H9 (cell line): ENCODE results near the gene TSPO. TPM values are rescaled to one million over a fixed set of nuclear protein-coding genes. Genes with fewer than 3 reads are reported as not detected.
A peak's percentile ranks its signal among the peaks of the same experiment; 100 is the strongest.

ENCODE experiments used
- DNase-seq: peaks from one replicate; pipeline ENCODE4 v3.0.0-alpha.2; 2017
- H2AFZ ChIP-seq: one replicate; pipeline ENCODE4 v1.6.1; 2013; ENCODE audit warnings: mild to moderate bottlenecking, low read length, control low read depth, moderate library complexity
- H2AK5ac ChIP-seq: 2 replicates; pipeline ENCODE4 v1.6.1; 2013; ENCODE audit warnings: low read length, control low read depth, mixed read lengths; ENCODE audit not compliant: insufficient read length
- H2BK120ac ChIP-seq: one replicate; pipeline ENCODE4 v1.6.1; 2013; ENCODE audit warnings: low read depth, mild to moderate bottlenecking, low read length, control low read depth, inconsistent platforms; ENCODE audit not compliant: poor library complexity, severe bottlenecking
- H2BK12ac ChIP-seq: 2 replicates; pipeline ENCODE4 v1.6.1; 2013; ENCODE audit warnings: low read length, control low read depth, mixed read lengths, low read depth; ENCODE audit not compliant: insufficient read length
- H2BK15ac ChIP-seq: 2 replicates; pipeline ENCODE4 v1.6.1; 2013; ENCODE audit warnings: low read depth, low read length, control low read depth
- H2BK20ac ChIP-seq: one replicate; pipeline ENCODE4 v1.6.1; 2013; ENCODE audit warnings: low read depth, mild to moderate bottlenecking, low read length, control low read depth, inconsistent platforms; ENCODE audit not compliant: poor library complexity, severe bottlenecking
- H2BK5ac ChIP-seq: 2 replicates; pipeline ENCODE4 v1.6.1; 2013; ENCODE audit warnings: low read length, control low read depth, mixed read lengths; ENCODE audit not compliant: insufficient read length
- H3K14ac ChIP-seq: 2 replicates; pipeline ENCODE4 v1.6.1; 2013; ENCODE audit warnings: low read length, control low read depth; ENCODE audit not compliant: insufficient read depth
- H3K18ac ChIP-seq: 2 replicates; pipeline ENCODE4 v1.6.1; 2013; ENCODE audit warnings: low read depth, mild to moderate bottlenecking, mixed read lengths, low read length, control low read depth; ENCODE audit not compliant: insufficient read length
- H3K23ac ChIP-seq: 2 replicates; pipeline ENCODE4 v1.6.1; 2013; ENCODE audit warnings: low read length, control low read depth, mixed read lengths, low read depth; ENCODE audit not compliant: insufficient read length
- H3K23me2 ChIP-seq: 2 replicates; pipeline ENCODE4 v1.6.1; 2013; ENCODE audit warnings: low read depth, mild to moderate bottlenecking, mixed read lengths, low read length, control low read depth; ENCODE audit not compliant: insufficient read length, poor library complexity, severe bottlenecking
- H3K27ac ChIP-seq: 2 replicates; pipeline ENCODE4 v1.5.1; 2013; ENCODE audit warnings: low read length, control low read depth, mixed read lengths, low read depth; ENCODE audit not compliant: insufficient read length
- H3K27me3 ChIP-seq: 2 replicates; pipeline ENCODE4 v1.6.1; 2013; ENCODE audit warnings: low read length, control low read depth, inconsistent platforms; ENCODE audit not compliant: insufficient read depth
- H3K4ac ChIP-seq: 2 replicates; pipeline ENCODE4 v1.6.1; 2013; ENCODE audit warnings: low read depth, mild to moderate bottlenecking, control low read depth, inconsistent platforms, low read length, moderate library complexity
- H3K4me1 ChIP-seq: 2 replicates; pipeline ENCODE4 v1.6.1; 2013; ENCODE audit warnings: low read length, control low read depth, inconsistent platforms; ENCODE audit not compliant: insufficient read depth
- H3K4me2 ChIP-seq: 2 replicates; pipeline ENCODE4 v1.6.1; 2013; ENCODE audit warnings: low read length, control low read depth, mixed read lengths; ENCODE audit not compliant: insufficient read length, insufficient read depth
- H3K56ac ChIP-seq: 2 replicates; pipeline ENCODE4 v1.6.1; 2013; ENCODE audit warnings: low read depth, mild to moderate bottlenecking, mixed read lengths, low read length, control low read depth; ENCODE audit not compliant: insufficient read length
- H3K79me1 ChIP-seq: 2 replicates; pipeline ENCODE4 v1.6.1; 2013; ENCODE audit warnings: low read depth, mild to moderate bottlenecking, moderate library complexity, low read length, control low read depth, inconsistent platforms; ENCODE audit not compliant: insufficient read depth, poor library complexity, severe bottlenecking
- H3K79me2 ChIP-seq: 2 replicates; pipeline ENCODE4 v1.6.1; 2013; ENCODE audit warnings: low read length, control low read depth, inconsistent platforms; ENCODE audit not compliant: insufficient read depth
- H3K9ac ChIP-seq: 2 replicates; pipeline ENCODE4 v1.6.1; 2013; ENCODE audit warnings: low read length, control low read depth, mixed read lengths; ENCODE audit not compliant: insufficient read length; ENCODE audit errors: extremely low read depth
- H3K9me3 ChIP-seq: one replicate; pipeline ENCODE4 v1.6.1; 2013; ENCODE audit warnings: low read depth, low read length, inconsistent platforms; ENCODE audit not compliant: control insufficient read depth
- H3T11ph ChIP-seq: one replicate; pipeline ENCODE4 v1.6.1; 2013; ENCODE audit warnings: mild to moderate bottlenecking, low read length, control low read depth, inconsistent platforms
- H4K20me1 ChIP-seq: one replicate; pipeline ENCODE4 v1.6.1; 2013; ENCODE audit not compliant: control insufficient read depth, insufficient read length, insufficient read depth
- H4K5ac ChIP-seq: 2 replicates; pipeline ENCODE4 v1.6.1; 2013; ENCODE audit warnings: low read depth, mild to moderate bottlenecking, mixed read lengths, low read length, control low read depth; ENCODE audit not compliant: insufficient read length
- H4K8ac ChIP-seq: replicated peaks from 2 replicates; pipeline ENCODE4 v1.6.1; 2013; ENCODE audit warnings: low read length, control low read depth, mixed read lengths, low read depth; ENCODE audit not compliant: insufficient read length
- H4K91ac ChIP-seq: 2 replicates; pipeline ENCODE4 v1.6.1; 2013; ENCODE audit warnings: low read depth, mild to moderate bottlenecking, moderate library complexity, mixed read lengths, low read length, control low read depth; ENCODE audit not compliant: insufficient read length
- H3K27ac Mint-ChIP-seq, 3 experiments: 2 replicates in 2 of 3; 3 replicates in 1 of 3; pipeline ENCODE4 v1.8.0; 2020 to 2021; ENCODE audit warnings: mixed read lengths in 3 of 3, mild to moderate bottlenecking in 1 of 3, moderate library complexity in 1 of 3
- H3K27me3 Mint-ChIP-seq: 2 replicates; pipeline ENCODE4 v1.8.0; 2021; ENCODE audit warnings: low read depth, mild to moderate bottlenecking, moderate library complexity, mixed read lengths
- H3K36me3 Mint-ChIP-seq, 3 experiments: 2 replicates in 2 of 3; 3 replicates in 1 of 3; pipeline ENCODE4 v1.8.0; 2020 to 2021; ENCODE audit warnings: low read depth in 3 of 3, mixed read lengths in 3 of 3; ENCODE audit not compliant: insufficient read depth in 1 of 3
- H3K4me1 Mint-ChIP-seq, 2 experiments: 2 replicates each; pipeline ENCODE4 v1.8.0; 2020; ENCODE audit warnings: mixed read lengths in 2 of 2
- H3K4me3 Mint-ChIP-seq, 2 experiments: 2 replicates in 1 of 2; 3 replicates in 1 of 2; pipeline ENCODE4 v1.8.0; 2020 to 2021; ENCODE audit warnings: mild to moderate bottlenecking in 2 of 2, mixed read lengths in 2 of 2, moderate library complexity in 1 of 2
- H3K9me3 Mint-ChIP-seq, 2 experiments: 2 replicates in 1 of 2; 3 replicates in 1 of 2; pipeline ENCODE4 v1.8.0; 2020; ENCODE audit warnings: mild to moderate bottlenecking in 2 of 2, mixed read lengths in 2 of 2, moderate library complexity in 1 of 2
- WGBS: extraction: QIAGEN DNeasy Blood & Tissue Kit; methylation state at CpG from one replicate; pipeline ENCODE4 v1.1.7; 2013; ENCODE audit warnings: missing lambda C conversion rate, low lambda C conversion rate, mixed read lengths; ENCODE audit not compliant: insufficient read length; ENCODE audit errors: extremely low coverage; 5-methylcytosine and 5-hydroxymethylcytosine counted together
- total RNA-seq: library from RNA; stranded (reverse); gene quantifications from 2 replicates; pipeline ENCODE4 v1.2.1, GENCODE V29; 2021
- TF ChIP-seq, protein P1 (sequence below): fragments of 200-600 bp; sonication (generic); conservative IDR thresholded peaks from 3 replicates; pipeline ENCODE4 v1.8.0; 2021; ENCODE audit warnings: antibody characterized with exemption, mild to moderate bottlenecking

TSPO gene
- total RNA-seq, 1 experiment from 2014 or later = 14.8 TPM

DNA sequence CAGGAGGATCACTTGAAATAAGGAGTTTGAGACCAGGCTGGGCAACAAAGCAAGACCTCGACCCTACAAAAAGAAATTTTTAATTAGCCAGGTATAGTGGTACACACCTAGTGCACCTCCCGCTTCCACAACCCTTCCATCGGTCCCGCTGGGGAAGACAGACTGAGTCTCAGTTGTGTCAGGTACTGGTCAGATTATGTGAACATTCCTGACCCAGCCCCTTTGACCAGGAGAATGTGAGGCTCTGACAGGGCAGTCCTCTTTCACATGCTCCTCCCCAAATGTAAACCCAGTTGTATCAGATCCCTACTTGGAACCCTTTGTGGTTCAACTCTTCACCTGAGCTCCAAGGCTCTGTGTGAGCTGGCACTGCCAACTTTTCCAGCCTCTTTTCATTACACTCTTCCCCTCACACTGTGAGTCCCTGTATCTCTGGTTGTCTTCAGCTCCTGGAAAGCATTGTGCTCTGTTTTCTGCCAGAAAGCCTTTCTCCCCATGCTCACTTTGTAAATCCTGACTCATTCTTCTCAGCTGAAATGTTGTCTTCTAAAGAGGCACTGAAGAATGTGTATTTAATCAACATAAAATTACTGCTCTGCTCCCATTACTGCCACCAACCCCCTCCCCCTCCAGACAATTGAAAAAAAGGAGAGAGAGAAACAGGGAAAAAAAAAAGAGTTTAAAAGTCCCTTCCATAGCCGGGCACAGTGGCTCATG lies 37.6 kb downstream of the TSPO start:
- no peaks in the 10 kb centered on the region for H3K27me3 ChIP-seq
- H2BK120ac ChIP-seq = no peak overlapping the region
- H3T11ph ChIP-seq = no peak overlapping the region
- no peak overlapping the region for H4K91ac ChIP-seq
- H2BK15ac ChIP-seq = no peak overlapping the region
- WGBS = no CpG with 5 or more reads among the region's 5 CpGs
- no peak overlapping the region for H3K9ac ChIP-seq
- no peak overlapping the region for H3K4ac ChIP-seq
- peak overlapping the region in 1 of 2 experiments; percentile 51; a peak in 1 of 5 replicates for H3K4me3 Mint-ChIP-seq
- H2AFZ ChIP-seq = no peak overlapping the region
- no peaks in the 10 kb centered on the region for H4K20me1 ChIP-seq
- TF ChIP-seq, protein P1, sequence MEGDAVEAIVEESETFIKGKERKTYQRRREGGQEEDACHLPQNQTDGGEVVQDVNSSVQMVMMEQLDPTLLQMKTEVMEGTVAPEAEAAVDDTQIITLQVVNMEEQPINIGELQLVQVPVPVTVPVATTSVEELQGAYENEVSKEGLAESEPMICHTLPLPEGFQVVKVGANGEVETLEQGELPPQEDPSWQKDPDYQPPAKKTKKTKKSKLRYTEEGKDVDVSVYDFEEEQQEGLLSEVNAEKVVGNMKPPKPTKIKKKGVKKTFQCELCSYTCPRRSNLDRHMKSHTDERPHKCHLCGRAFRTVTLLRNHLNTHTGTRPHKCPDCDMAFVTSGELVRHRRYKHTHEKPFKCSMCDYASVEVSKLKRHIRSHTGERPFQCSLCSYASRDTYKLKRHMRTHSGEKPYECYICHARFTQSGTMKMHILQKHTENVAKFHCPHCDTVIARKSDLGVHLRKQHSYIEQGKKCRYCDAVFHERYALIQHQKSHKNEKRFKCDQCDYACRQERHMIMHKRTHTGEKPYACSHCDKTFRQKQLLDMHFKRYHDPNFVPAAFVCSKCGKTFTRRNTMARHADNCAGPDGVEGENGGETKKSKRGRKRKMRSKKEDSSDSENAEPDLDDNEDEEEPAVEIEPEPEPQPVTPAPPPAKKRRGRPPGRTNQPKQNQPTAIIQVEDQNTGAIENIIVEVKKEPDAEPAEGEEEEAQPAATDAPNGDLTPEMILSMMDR = no peak
- no peak overlapping the region for H3K23ac ChIP-seq
- no peaks in the 10 kb centered on the region for H3K79me1 ChIP-seq
- no peak overlapping the region for H3K56ac ChIP-seq
- no peak overlapping the region for H3K4me2 ChIP-seq
- no peak for DNase-seq
- peaks cover 8% of the 10 kb centered on the region; the same call in 1 of the 2 replicates for H3K4me1 ChIP-seq
- no peak overlapping the region for H2BK5ac ChIP-seq
- H3K79me2 ChIP-seq = peaks cover 4% of the 10 kb centered on the region
- H3K23me2 ChIP-seq = peaks cover 13% of the 10 kb centered on the region
- no peak overlapping the region for H4K5ac ChIP-seq
- H2BK20ac ChIP-seq = no peak overlapping the region
- no peak overlapping the region for H2BK12ac ChIP-seq
- peaks cover 6% of the 10 kb centered on the region for H3K27me3 Mint-ChIP-seq
- H3K36me3 Mint-ChIP-seq = peaks cover 0 to 8% (median 6%) of the 10 kb centered on the region in 3 experiments; a peak in 5 of 7 replicates
- no peak overlapping the region for H4K8ac ChIP-seq
- H3K9me3 Mint-ChIP-seq = no peaks in the 10 kb centered on the region; a peak in 2 of 5 replicates
- H3K4me1 Mint-ChIP-seq = peaks cover 19 to 23% of the 10 kb centered on the region in 2 experiments
- H3K27ac ChIP-seq = no peak overlapping the region
- no peak overlapping the region for H3K18ac ChIP-seq
- no peak overlapping the region for H2AK5ac ChIP-seq
- H3K27ac Mint-ChIP-seq = peak overlapping the region in 1 of 3 experiments; percentile 92; a peak in 2 of 7 replicates
- H3K9me3 ChIP-seq = no peaks in the 10 kb centered on the region
- no peak overlapping the region for H3K14ac ChIP-seq
